KBM-7 (cell line): ENCODE measurements around the gene MMEL1.

Experiments used
- DNase-seq: peaks from one replicate; pipeline ENCODE4 v3.0.0-alpha.2; 2015
- in situ Hi-C: fragments of 300-500 bp; cut with MboI; formaldehyde crosslinking; loops from 2 replicates; pipeline ENCODE4 v1.14.3; 2020; ENCODE audit warnings: low sequenced_read_pairs, low pct_unique_long_range_greater_than_20kb, mixed read lengths

The MMEL1 gene

DNA sequence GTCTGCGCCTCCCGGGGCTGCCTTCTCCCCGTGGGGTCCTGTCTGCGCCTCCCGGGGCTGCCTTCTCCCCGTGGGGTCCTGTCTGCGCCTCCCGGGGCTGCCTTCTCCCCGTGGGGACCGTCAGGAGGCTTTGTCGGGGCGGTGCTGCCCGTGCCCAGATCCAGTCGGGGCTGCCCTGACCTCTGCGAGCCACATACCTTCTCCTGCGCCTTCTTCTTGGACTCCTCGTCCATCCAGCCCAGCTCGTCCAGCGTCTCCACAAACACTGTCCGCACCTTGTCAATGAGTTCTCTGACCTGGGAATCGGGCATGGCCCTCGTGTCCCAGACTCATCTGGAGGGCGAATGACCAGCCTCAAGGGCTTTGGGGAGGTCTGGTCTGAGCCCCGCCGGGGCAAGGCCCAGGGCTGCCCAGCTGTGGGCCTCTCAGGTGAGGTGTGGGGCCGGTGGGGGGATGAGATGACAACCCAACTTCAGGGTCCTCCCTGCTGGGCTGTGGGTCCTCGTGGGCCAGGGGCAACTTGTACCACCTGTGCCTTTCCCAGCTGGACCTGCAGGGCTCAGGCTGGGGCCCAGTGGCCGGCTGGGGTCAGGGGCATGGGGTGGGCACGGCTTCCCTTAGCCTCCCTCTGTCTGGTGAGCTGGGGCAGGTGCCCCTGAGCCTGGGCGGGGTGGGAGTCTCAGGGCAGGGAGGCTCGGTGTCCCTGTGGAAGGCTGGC, 36.8 kb downstream of the MMEL1 start:
- in situ Hi-C loops: loop anchor here (25.0 kb wide), 1 partner anchor 191 kb away; no protein-coding TSS in a partner anchor
- no peak for DNase-seq

- DNase-seq: no peak
- in situ Hi-C loops: loop anchor here (25.0 kb wide), 1 partner anchor 192 kb away; no protein-coding TSS in a partner anchor
Observed at GRCh38 chr1:2595261-2595811, 37.5 kb downstream of the MMEL1 start.

DNA sequence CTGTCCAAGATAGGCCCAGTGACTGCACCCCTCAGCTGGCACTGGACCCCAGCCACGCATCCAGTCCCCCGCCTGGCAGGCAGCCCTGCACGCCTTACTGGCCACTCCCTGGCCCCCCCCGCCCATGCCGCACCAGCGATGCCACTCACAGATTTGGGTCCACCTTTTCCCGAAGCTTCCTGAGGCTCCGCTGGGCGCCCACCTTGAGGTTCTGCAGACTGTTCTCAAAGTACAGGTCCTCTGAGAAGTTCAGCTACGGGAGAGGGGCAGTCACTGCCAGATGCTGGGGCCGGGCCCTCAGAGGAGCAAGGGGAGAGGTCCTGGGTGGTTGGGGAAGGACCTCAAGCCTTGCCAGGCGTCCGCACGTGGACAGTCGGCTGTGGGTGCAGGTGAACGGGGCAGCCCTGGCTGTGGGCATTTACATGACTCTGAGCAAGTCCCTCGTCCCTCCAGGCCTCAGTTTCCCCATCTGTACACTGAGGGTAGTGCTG, 38.1 kb downstream of the MMEL1 start:
- in situ Hi-C loops: loop anchor here (25.0 kb wide), 1 partner anchor 193 kb away; no protein-coding TSS in a partner anchor
- DNase-seq: no peak

DNA sequence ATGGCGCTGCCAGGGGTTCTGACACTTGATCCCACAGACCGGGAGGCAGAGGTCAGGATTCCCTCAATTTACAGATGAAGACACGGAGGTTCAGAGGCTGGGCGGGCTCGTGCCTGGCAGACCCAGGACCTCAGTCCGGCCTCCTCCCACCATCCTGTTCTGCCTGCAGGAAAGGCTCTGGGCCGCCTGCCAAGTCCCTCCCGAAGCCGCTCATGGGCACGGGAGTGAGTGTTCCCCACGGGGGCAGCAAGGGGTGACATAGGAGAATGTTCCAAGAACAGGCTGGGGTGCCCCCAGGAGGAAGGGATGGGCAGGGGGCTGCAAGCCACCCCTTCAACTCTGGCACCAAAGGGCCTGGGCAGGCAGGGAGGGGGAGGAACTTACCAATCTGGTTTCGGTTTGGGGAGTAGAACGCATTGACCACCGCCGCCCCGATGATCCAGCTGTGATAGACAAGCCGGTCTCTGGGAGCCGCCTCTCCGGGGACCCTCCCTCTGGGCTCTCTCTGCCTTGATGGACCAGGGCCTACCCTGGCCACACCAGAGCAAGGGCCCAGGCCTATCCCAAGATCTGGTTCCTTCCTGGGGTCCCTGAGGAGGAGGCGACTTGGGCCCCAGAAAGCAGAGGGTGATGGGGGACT, 38.7 kb downstream of the MMEL1 start:
- in situ Hi-C loops: loop anchor here (25.0 kb wide), 1 partner anchor 193 kb away; no protein-coding TSS in a partner anchor
- DNase-seq: peak; percentile 23

GRCh38 chr1:2593251-2593878, 39.5 kb downstream of the MMEL1 start:
- in situ Hi-C loops: loop anchor here (25.0 kb wide), 1 partner anchor 194 kb away; no protein-coding TSS in a partner anchor
- no peak for DNase-seq

DNA sequence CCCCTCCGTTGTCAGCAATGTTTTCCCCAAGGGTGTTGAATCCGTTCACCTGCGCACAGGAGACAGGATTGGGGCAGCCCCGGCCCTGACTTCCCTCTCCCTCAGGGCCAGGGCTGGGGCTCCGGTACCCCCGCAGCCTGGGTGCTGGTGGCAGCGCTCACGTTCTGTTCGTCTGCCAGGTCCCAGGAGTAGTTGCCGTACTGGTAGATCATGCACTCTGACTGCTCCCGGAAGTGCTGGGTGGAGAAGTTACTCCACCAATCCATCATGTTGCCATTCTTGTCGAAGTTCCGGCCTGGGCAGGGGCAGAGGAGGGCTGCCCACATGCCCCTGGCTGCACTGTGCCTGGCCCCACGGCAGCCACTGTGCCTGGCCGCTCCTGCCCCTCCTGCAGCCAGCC, 40.1 kb downstream of the MMEL1 start:
- no peak for DNase-seq
- in situ Hi-C loops: loop anchor here (25.0 kb wide), 1 partner anchor 195 kb away; no protein-coding TSS in a partner anchor

DNA sequence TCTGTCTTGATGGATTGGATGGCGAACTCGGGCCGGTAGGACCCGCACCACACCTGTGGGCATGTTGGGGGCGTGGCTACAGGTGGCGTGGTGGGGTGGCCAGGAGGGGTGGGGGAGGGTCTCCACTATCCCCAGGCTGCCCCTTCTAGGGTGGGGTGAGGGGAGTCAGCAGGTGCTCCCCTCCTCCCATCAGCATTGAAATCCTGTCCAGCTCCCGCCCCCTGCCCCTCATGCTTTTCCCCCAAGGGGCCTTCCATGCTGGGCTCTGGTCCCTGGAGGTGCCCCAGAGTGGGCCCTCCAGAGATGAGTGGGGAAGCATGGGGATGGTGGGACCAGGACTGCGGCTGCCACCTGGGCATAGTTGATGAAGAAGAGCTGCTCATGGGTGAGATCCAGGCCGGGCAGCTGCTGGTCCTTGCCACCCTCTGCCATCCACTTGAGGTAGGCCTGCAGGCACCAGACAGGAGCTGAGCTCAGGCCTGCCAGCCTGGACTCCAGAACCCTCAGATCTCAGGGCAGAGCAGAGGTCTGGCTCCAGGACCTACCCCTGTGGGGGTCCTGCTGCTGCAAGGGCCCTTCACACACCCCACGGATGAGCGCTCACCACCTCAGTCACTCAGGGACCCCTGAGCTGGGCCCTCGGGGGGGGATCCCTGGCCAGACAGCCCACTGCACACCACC, 41.1 kb downstream of the MMEL1 start:
- no peak for DNase-seq
- in situ Hi-C loops: loop anchor here (25.0 kb wide), 1 partner anchor 196 kb away; no protein-coding TSS in a partner anchor

- DNase-seq: no peak
- in situ Hi-C loops: loop anchor here (25.0 kb wide), 1 partner anchor 196 kb away; no protein-coding TSS in a partner anchor
Observed at GRCh38 chr1:2591233-2591580, 41.6 kb downstream of the MMEL1 start.

DNA sequence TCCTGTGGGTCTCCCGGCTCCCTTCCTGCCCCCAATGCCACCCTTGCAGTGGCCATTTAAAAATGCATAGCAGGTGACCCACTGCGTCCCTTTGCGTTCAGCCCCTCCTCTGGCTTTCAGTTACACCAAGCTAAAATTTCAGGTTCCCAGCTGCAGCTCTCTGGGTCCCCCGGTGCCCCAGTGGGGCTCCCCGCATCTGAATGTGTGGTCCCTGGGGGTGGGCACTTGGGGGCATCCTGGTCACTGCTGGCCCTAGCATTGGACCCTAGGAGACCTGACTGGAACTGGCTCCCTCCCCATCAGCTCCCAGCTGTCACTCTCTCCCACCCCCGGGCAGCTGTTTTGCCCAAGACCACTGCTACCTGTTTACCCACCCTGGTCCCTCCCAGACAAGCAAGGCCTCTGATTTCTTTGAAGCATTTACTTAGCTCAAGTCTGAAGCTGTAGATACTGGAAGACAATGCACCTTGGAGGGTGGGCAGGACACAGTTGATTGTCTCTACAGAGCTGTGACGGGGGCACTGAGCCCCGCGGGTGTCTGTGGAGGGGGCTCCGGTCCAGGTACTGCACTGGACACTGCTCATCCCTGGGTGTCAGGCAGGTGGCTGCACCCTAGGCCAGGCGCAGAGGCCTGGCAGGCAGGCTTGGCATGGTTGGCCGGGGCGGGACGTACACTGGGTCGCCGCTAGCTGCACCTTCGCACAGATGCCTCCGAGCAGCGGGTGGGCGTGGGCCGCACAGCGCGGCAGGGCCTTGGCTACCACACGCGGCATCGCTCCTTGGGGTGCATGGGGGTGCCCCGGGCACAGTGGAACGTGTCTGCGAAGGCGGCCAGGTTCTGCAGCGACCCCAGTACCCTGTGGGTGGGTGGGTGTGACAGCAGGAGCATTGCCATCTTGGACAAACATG, 42.3 kb downstream of the MMEL1 start:
- no peak for DNase-seq
- in situ Hi-C loops: loop anchor here (25.0 kb wide), 1 partner anchor 197 kb away; no protein-coding TSS in a partner anchor

DNA sequence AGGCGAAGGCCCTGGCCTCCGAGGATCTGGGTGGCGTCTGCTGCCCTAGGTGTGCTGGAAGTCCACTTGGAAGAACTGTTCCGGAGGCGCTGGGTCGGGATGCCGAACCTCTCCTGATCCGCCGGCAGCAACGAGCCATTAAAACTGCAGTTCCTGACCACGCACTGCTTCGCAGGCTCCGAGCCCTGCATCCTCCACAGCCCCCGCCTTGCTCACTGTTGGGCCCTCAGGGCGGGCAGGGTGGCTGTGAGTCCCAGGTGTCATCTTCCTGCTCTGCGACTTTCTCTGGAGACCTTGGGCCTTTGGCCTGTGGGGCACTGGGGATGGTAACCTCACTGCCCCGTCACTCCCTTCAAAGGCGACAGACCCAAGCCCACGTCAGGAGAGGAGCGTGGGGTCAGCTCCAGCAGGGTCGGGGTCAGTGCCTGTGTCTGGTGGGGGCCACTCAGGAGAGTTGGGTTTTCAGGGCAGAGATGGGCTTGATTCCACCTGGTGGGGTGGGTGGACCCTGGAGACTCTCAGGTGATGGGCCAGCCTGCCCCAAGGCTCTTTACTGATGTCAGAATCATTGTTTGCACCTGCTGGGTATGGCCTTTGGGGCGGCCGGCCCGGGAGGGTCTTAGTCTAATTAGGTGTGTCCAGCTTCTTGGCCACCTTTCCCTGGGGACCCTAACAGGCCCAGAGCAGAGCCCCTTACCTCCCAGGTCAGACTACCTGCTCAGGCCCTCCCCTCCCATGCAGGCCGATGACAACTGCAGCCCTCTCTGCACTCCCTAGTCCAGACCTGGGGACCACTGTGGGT, 43.2 kb downstream of the MMEL1 start:
- DNase-seq: no peak

DNA sequence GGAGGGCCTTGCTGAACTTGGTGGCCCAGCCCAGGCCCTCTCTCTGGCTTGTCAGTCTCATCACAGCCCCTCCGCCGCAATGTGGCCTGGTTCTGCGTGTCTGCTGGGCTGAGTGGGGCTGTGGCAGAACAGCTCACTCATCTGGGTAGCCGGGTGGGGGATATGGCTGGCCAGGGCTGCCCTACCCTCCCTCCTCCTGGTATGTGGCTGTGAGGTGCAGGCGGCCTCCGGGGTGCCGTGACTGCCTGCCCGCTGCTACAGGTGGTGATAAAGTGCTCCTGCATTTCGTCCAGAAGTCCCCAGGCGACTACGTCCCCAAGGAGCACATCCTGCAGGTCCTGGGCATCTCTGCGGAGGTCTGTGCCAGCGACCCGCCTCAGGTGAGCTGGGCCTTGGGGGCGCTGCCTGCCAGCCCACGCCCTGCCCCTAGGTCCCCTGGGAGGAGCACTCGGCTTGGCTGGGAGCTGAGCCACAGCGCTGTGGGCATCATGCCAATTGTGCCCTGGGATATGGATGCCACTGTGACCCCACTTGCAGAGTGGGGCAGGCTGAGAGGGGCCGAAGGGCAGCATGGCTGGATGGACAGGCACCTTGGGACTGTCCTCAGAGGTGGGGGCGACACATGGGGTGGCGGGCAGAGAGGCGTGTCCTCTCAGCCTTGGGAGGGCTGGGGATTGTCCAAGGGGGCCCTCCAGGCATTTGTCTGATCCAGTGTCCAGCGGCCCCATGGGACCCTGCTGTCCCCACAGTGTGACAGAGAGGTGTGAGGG, 44.0 kb downstream of the MMEL1 start:
- no peak for DNase-seq
- in situ Hi-C loops: loop anchor here (25.0 kb wide), 1 partner anchor 198 kb away; no protein-coding TSS in a partner anchor

More for the DNA sequence above, 43.2 kb downstream of the MMEL1 start:
- in situ Hi-C loops: loop anchor here (25.0 kb wide), 1 partner anchor 198 kb away; no protein-coding TSS in a partner anchor

GRCh38 chr1:2587860-2588571, 44.8 kb downstream of the MMEL1 start:
- in situ Hi-C loops: loop anchor here (25.0 kb wide), 1 partner anchor 199 kb away; no protein-coding TSS in a partner anchor
- no peak for DNase-seq

DNA sequence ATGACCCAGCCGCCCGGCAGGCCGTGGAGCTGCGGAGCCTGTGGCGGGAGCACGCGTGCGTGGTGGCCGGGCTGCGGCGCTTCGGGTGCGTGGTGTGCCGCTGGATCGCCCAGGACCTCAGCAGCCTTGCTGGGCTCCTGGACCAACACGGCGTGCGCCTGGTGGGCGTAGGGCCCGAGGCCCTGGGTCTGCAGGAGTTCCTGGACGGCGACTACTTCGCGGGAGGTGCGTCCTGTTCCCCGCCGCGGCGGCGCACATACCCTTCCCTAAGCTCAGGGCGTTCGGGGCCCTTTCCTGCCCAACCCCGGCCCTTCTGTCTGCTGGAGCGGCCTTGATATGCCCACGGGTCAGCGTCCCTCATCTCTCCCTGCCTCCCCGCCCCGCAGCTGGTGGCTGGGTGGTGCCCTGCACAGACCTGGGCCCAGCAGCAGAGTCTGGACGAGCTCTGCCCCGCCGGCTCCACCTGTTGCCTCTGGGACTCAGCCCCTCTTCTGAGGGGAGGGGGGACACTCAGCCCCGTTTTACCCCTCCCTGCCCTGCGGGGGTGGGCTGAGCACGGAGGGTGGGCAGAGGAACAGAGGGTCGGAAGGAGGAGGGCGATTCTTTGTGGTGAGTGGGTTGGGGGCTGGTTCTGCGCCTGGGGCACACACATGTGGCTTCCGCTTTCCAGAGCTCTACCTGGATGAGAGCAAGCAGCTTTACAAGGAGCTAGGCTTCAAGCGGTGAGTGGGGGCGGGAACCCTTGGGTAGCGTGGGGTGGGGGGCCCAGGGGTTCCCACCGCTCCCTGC, 45.6 kb downstream of the MMEL1 start:
- DNase-seq: peak; percentile 34
- in situ Hi-C loops: loop anchor here (25.0 kb wide), 1 partner anchor 200 kb away; no protein-coding TSS in a partner anchor

- peak; percentile 95 for DNase-seq
- in situ Hi-C loops: loop anchor here (25.0 kb wide), 1 partner anchor 201 kb away; no protein-coding TSS in a partner anchor
Observed at GRCh38 chr1:2586154-2587070, 46.4 kb downstream of the MMEL1 start, which contains the start of gene PRXL2B. PRXL2B (plus strand) TSS chr1:2586777; CDS start chr1:2586886, 109 bp downstream.
